ENCODE results near the gene ST7. TPM values are rescaled to one million over a fixed set of nuclear protein-coding genes. Genes with fewer than 3 reads are reported as not detected.

ST7 gene
- total and polyA plus RNA-seq, 7 donors = 5.3 to 37.7 (median 19.0) TPM

GRCh38 chr7:117229350-117229749 lies 276.0 kb downstream of the ST7 start:
- 90 to 94% methylated on average over 3 of the region's 3 CpGs for WGBS, 2 donors
- intact Hi-C loops (cut with DNase I) = no loop called here
- H3K4me1 ChIP-seq = no peaks in the 10 kb centered on the region
- peaks cover 0 to 9% (median 0%) of the 10 kb centered on the region in 4 donors for H3K36me3 ChIP-seq
- no peaks in the 10 kb centered on the region for H3K9me3 ChIP-seq
- DNase-seq = no peak
- no peak for TF ChIP-seq EP300 (IDR thresholded peaks at IDR 0.05)
- TF ChIP-seq POLR2AphosphoS5 (IDR thresholded peaks at IDR 0.05) = no peak
- TF ChIP-seq POLR2A (IDR thresholded peaks at IDR 0.05) = no peak
- TF ChIP-seq CTCF (IDR thresholded peaks at IDR 0.05) = no peak
- H3K27me3 ChIP-seq = no peaks in the 10 kb centered on the region
- no peak overlapping the region for H3K27ac ChIP-seq
- no peak overlapping the region for H3K4me3 ChIP-seq

- TF ChIP-seq POLR2A (IDR thresholded peaks at IDR 0.05) (no peak), POLR2AphosphoS5 (IDR thresholded peaks at IDR 0.05) (no peak), CTCF (IDR thresholded peaks at IDR 0.05) (no peak), EP300 (IDR thresholded peaks at IDR 0.05) (no peak)
- Histone ChIP-seq H3K36me3 (peaks cover 0 to under 1% (median 0%) of the 10 kb centered on the region in 4 donors), H3K27me3 (no peaks in the 10 kb centered on the region), H3K27ac (no peak overlapping the region), H3K4me3 (no peak overlapping the region), H3K4me1 (no peaks in the 10 kb centered on the region), H3K9me3 (no peaks in the 10 kb centered on the region)
- DNase-seq = no peak
- 89 to 95% methylated on average over 4 of the region's 4 CpGs for WGBS, 2 donors
- intact Hi-C loops (cut with DNase I) = no loop called here
Measured at GRCh38 chr7:117230276-117231046, 277.2 kb downstream of the ST7 start.

- H3K27me3 ChIP-seq = no peaks in the 10 kb centered on the region
- TF ChIP-seq CTCF (IDR thresholded peaks at IDR 0.05) (no peak), EP300 (IDR thresholded peaks at IDR 0.05) (no peak), POLR2AphosphoS5 (IDR thresholded peaks at IDR 0.05) (no peak), POLR2A (IDR thresholded peaks at IDR 0.05) (no peak)
- no peak overlapping the region for H3K4me3 ChIP-seq
- no peaks in the 10 kb centered on the region for H3K36me3 ChIP-seq
- H3K27ac ChIP-seq = no peak overlapping the region
- no peak for DNase-seq
- intact Hi-C loops (cut with DNase I) = no loop called here
- no peaks in the 10 kb centered on the region for H3K9me3 ChIP-seq
- 90 to 94% methylated on average over 3 of the region's 3 CpGs for WGBS, 2 donors
- no peaks in the 10 kb centered on the region for H3K4me1 ChIP-seq
Measured at GRCh38 chr7:117231047-117231359, 277.7 kb downstream of the ST7 start.

- H3K4me3 ChIP-seq = no peak overlapping the region
- no peak for TF ChIP-seq CTCF (IDR thresholded peaks at IDR 0.05)
- no peak for TF ChIP-seq POLR2A (IDR thresholded peaks at IDR 0.05)
- TF ChIP-seq EP300 (IDR thresholded peaks at IDR 0.05) = no peak
- TF ChIP-seq POLR2AphosphoS5 (IDR thresholded peaks at IDR 0.05) = no peak
- H3K9me3 ChIP-seq = no peaks in the 10 kb centered on the region
- H3K36me3 ChIP-seq = no peaks in the 10 kb centered on the region
- intact Hi-C loops (cut with DNase I) = no loop called here
- H3K27me3 ChIP-seq = no peaks in the 10 kb centered on the region
- H3K4me1 ChIP-seq = no peaks in the 10 kb centered on the region
- WGBS, 2 donors = 78 to 81% methylated on average over 5 of the region's 5 CpGs
- DNase-seq = no peak
- H3K27ac ChIP-seq = no peak overlapping the region
Measured at GRCh38 chr7:117237646-117238045, 284.3 kb downstream of the ST7 start.

GRCh38 chr7:117238472-117238871 lies 285.2 kb downstream of the ST7 start:
- Histone ChIP-seq H3K9me3 (no peaks in the 10 kb centered on the region), H3K27me3 (no peaks in the 10 kb centered on the region), H3K36me3 (no peaks in the 10 kb centered on the region), H3K4me1 (no peaks in the 10 kb centered on the region), H3K27ac (no peak overlapping the region), H3K4me3 (no peak overlapping the region)
- intact Hi-C loops (cut with DNase I) = no loop called here
- TF ChIP-seq POLR2AphosphoS5 (IDR thresholded peaks at IDR 0.05) (no peak), POLR2A (IDR thresholded peaks at IDR 0.05) (no peak), EP300 (IDR thresholded peaks at IDR 0.05) (no peak), CTCF (IDR thresholded peaks at IDR 0.05) (no peak)
- 78 to 84% methylated on average over 7 of the region's 7 CpGs for WGBS, 2 donors
- no peak for DNase-seq

Measured in sigmoid colon (tissue), 7 donors.